HG03025 (cell line): Measurements from ENCODE around the gene FBXL20.
"Not testable (repeated sequence)": the region's sequence is repeated elsewhere in the genome, so short reads cannot be mapped to it uniquely, and the experiment has no call there.

Source experiments
- ATAC-seq: cut with Tn5 transposase; IDR thresholded peaks from one replicate; pipeline ENCODE4 v1.9.1; 2021; ENCODE audit warnings: mild to moderate bottlenecking, moderate library complexity; ENCODE audit not compliant: unreplicated experiment, low FRiP score

Gene FBXL20

DNA sequence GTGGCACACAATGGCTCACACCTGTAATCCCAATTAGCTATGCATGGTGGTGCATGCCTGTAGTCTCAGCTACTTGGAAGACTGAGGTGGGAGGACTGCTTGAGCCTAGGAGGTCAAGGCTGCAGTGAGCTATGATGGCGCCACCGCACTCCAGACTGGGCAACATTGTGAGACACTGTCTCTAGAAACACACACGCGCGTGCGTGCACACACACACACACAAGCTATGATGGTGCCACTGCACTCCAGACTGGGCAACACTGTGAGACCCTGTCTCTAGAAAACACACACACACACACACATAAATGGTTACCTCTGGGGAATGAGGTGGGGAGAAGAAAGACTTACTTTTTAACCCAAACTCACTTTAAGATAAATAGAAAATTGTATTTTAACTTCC lies 16.4 kb downstream of the FBXL20 start:
- no peak for ATAC-seq

DNA sequence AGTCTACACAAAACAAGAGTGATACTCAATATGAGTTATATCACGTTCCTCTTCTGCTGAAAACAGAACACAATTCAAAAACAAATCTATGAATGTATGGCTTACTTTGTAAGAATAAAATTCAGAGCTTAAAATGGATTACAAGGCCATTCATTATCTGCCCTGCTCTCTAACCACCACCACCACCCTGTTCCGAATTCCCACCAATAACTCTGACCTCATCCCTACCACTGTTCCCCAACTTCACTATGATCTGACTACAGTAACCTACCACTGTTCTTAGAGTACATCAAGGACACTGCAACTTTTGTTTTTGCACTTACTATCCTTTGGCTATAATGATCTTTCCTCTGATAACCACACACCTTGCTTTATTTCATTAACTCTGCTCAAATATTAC lies 21.3 kb downstream of the FBXL20 start:
- ATAC-seq: no peak

DNA sequence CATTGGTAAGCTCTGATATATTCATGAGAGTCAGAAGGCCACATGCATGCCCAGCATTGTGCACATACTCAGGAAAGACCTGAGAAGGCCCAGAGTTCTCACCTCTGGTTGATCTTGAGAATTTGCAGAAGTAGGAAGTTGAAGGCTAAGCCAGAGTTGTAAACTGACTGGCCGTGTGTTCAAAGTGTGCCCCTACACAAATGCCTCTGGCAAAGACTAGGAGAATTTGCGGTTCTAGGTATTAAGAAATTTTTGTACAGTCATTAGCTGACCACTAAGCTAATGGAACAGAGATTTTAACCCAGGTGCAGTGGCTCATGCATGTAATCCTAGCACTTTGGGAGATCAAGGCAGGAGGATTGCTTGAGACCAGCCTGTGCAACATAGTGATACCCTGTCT lies 25.0 kb downstream of the FBXL20 start:
- ATAC-seq: no peak

DNA sequence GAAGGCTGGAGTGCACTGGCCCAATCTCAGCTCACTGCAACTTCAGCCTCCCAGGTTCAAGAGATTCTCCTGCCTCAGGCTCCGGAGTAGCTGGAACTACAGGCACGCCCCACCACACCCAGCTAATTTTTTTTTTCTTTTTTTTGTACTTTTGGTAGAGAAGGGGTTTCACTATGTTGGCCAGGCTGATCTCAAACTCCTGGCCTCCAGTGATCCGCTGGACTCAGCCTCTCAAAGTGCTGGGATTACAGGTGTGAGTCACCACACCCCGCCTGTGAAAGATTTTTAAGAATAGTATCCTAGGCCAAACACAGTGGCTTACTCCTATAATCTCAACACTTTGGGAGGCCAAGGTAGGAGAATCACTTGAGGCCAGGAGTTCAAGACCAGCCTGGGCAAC lies 33.6 kb downstream of the FBXL20 start:
- ATAC-seq: not testable (repeated sequence)

DNA sequence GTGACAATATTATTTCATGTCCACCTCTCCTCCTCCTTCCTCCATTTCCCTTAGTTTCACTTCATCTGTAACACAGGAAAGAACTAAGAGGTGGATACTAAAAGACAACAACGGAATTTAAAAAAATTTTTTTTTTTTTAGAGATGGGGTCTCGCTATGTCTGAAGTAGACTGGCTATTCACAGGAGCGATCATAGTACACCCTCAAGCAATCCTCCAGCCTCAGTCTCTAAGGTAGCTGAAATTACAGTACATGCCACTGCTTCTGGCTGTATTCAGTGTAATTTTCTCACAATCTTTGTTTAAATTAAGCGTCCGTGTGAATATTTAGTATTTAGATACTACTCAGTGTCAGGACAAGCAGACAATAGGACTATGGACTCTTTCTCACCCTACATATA lies 35.6 kb downstream of the FBXL20 start:
- no peak for ATAC-seq

DNA sequence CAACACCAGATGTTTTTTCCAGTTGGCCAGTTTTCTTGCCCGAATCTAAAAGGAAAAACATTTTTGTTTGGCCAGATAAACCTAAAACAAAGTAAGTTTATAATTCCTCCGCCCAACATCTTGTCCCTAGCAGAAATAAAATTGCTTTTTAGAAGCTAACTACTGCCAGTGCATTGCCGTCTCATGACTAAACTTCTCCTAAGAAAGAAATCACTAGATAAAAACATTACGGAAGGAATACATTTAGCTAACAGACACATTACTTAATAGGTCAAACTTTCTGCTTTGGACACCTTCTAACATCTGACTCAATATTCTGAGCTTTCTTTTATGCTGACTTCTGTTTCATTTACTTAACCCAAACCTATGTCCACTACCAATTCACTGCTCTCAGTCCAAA lies 36.2 kb downstream of the FBXL20 start:
- no peak for ATAC-seq

DNA sequence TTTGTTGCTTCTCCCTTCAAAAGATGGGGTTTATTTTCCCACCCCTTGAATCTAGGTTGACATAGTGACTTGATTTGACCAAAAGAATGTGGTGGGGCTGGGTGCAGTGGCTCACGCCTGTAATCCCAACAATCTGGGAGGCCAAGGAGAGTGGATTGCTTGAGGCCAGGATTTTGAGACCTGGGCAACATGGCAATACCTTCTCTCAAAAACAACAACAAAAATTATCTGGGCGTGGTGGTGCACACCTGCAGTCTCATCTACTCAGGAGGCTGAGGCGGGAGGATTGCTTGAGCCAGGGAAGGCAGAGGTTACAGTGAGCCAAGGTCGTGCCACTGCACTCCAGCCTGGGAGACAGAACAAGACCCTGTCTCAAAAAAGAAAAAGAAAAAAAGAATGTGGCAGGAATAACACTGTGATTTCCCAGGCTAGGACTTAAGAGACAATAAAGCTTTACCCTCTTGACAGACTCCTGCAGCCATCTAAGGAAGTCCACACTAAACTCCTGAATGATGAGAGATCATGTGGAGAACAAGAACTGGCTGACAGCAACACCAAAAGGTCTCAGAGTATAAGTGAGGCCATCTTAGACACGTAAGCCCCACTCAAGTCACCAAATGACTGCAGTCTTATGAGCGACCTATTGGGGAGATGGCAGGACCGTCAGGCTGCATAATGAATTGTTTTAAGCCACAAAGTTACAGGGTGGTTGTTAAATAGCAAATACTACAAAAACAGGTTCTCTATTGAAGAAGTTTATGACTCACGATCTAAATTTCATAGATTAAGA lies 37.0 kb downstream of the FBXL20 start:
- no peak for ATAC-seq

DNA sequence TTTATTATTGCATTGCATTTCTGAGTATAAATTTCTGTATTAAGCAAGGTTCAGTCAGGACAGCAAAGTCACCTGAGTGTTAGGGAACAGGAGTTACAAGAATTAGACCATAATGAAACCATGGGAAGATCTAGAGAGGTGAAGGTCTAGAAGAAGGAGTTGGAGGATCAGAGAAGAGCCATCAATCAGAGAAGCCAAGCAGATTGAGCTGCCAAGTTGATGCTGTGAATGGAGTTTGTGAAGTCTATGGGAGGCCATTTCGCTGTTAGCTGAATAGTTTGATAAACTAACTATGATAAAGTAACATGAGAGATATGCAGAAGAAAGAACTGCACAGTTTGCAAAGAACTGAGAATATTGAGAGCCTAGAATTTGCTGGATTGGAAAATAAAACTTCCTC lies 40.4 kb downstream of the FBXL20 start:
- no peak for ATAC-seq

DNA sequence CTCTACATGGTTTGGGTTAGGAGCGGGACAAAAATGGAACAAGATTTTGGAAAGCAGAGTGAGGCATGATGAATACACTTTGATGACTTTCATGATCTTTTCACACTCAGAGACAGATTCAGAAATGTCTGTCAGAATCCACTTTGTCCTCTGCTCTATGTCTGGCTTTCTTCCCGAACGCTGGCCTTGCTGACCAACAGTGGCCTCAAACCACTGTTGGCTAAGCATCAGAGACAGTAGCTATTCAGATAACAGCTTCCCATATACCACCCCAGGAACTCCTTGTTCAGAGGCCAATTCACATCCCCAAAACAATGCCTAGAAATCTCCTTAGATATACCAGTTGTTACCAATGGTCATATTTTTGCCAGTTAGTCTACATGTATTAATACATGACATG lies 40.9 kb downstream of the FBXL20 start:
- ATAC-seq: no peak

DNA sequence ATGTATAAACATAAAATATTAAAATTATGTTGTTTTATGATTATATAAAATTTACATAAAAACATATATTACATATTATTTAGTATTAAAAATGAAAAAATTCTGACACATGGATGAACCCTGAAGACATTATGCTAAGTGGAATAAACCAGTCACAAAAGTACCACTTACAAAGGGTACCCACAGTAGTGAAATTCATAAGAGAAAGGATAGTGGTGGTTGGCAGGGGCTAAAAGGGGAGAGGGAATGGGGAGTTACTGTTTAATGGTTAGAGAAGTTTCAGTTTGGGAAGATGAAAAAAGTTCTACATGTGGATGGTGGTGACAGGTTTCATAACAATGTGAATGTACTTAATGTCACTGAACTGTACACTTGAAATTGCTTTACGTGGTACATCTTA lies 41.4 kb downstream of the FBXL20 start:
- ATAC-seq: no peak

DNA sequence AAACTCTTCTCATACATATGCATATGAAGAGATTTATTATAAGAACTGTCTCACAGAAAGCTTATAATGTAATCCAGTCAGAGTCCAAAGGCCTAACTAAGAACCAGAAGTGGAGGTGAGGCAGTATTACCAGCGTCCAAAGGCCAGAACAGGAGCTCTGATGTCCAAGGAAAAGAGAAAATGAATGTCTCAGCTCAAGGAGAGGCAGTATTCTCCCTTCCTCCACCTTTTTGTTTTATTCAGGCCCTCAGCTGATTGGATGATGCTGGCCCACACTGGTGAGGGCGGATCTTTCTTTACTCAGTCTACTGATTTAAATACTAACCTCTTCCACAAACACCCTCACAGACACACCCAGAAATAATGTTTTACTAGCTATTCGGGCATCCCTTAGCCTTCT lies 43.4 kb downstream of the FBXL20 start:
- no peak for ATAC-seq

DNA sequence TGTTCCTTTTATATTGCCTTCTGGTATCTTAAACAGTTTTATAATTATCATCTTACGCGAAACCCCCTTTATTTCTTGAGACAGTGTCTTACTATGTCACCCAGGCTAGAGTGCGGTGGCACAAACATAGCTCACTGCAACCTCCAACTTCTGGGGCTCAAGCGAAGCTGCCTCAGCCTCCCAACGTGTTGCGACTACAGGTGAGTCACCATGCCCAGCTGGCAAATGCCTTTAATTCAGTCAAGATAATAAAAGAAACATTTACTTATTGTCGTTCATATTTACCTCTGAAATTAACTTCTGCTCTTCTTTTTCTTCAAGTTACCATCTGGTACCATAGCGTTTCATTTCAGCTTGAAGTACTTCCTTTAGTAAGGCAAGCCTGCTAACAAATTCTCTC lies 43.9 kb downstream of the FBXL20 start:
- no peak for ATAC-seq

DNA sequence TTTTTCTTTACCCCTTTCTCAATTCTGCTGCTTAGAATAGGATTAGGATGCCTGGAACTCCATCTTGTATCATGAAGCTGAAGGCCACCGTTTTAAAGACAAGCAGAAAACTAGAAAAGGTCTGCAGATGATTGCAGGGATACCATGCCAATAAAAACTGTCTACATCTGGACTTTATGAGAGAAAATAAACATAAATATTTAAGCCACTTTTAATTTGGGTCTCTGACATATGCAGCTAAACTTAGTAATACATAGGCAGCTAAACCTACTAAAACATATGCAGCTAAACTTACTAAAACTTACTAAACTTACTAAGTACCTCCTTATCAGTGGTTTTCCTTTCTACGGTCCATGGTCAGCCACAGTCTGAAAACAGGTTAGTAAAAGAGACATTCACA lies 48.4 kb downstream of the FBXL20 start:
- ATAC-seq: no peak

DNA sequence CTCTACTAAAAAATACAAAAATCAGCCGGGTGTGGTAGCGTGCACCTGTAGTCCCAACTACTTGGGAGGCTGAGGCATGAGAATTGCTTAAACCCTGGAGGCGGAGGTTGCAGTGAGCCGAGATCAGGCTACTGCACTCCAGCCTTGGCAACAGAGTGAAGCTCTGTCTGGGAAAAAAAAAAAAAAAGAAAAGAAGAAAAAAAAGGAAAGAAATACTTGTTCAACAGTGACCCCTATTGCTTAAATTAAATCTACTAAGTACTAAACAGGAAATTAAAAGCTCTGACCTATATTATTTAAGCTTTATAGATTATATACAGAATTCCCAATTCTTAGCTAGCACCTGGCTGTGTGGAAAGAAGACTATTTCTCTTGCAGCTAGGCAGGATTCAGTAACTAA lies 48.9 kb downstream of the FBXL20 start:
- ATAC-seq: no peak

DNA sequence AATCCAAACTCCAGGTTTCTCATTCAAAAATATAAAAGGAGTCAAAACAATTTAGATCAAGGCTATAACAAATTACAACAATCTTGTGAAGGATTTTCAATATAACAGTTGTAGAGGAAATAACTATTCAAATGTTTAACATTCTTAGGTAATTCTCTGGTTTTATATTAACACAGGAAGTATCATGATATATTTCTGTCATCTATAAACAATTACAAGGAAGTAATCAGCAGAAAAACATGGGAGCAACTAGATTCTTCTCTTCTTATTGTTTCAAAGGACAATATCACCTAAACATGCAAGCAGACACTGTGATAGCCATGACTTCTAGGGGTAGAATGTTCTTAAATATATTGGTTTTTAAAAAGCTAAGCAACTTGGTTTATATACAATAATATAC lies 49.9 kb downstream of the FBXL20 start:
- no peak for ATAC-seq

DNA sequence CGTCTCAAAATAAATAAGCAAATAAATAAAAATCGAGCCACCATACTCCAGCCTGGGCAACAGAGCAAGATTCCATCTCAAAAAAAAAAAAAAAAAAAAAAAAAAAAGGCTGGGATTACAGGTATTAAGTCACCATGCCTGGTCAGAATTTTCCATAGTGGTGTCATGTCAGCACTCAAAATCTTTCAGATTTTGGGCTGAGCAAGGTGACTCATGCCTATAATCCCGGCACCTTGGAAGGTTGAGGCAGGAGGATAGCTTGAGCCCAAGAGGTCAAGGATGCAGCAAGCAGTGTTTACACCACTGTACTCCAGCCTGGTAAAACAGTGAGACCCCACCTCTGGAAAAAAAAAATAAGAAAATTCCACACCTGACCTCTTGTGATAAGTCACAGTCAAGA lies 52.2 kb downstream of the FBXL20 start:
- ATAC-seq: no peak

DNA sequence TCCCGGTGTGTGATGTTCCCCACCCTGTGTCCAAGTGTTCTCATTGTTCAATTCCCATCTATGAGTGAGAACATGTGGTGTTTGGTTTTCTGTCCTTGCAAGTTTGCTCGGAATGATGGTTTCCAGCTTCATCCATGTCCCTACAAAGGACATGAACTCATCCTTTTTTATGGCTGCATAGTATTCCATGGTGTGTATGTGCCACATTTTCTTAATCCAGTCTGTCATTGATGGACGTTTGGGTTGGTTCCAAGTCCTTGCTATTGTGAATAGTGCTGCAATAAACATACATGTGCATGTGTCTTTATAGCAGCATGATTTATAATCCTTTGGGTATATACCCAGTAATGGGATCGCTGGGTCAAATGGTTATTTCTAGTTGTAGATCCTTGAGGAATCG lies 54.6 kb downstream of the FBXL20 start:
- ATAC-seq: not testable (repeated sequence)

DNA sequence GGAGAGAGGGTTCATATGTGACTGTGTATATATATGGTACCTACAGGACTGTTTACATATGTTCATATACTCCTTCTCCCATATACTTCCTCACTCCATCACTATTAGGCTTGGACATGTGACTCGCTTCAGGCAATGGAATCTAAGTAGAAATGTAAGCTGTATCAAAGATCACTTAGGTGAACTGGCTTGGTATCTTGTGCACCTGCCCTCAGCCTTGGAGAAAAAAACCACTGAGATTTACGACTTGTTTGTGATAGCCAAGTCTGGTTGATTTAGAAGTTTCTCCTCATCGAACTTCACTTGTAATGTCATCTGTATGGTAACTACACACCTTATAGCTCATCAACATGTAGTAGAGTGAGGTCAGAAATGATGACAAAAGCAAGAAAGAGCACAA lies 59.9 kb downstream of the FBXL20 start:
- no peak for ATAC-seq

DNA sequence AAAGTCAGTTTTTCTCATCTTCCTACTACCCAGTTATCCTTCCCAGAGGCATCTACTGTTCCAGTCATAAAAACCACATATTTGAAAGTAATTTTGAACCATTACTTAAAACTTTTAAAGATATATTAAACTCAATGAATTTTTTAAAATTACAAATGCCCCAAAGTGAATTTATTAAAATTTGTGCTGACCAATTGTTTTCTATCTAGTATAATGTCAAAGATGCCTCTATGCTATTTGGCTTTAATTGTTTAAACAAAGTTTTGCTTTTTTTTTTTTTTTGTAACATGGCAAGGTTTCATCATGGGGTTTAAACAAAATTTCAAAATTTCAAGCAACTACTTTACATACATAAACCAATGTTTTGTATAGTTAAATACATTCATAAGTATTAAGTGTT lies 60.7 kb downstream of the FBXL20 start:
- no peak for ATAC-seq

DNA sequence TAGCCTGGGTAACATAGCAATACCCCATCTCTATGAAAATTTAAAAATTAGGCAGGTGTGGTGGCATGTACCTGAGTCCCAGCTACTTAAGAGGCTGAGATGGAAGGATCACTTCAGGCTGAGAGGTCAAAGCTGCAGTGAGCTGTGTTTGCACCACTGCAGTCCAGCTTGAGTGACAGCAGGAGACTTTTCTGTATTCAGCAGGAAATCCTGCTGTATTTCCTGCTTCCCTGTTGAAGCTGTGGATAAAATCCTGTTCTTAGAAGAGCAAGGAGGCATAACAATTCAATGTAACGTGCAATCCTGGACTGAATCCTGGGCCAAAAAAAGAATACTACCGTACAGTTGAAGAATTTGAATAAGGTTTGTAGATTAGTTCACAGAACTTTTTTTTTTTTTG lies 62.2 kb downstream of the FBXL20 start:
- ATAC-seq: no peak

DNA sequence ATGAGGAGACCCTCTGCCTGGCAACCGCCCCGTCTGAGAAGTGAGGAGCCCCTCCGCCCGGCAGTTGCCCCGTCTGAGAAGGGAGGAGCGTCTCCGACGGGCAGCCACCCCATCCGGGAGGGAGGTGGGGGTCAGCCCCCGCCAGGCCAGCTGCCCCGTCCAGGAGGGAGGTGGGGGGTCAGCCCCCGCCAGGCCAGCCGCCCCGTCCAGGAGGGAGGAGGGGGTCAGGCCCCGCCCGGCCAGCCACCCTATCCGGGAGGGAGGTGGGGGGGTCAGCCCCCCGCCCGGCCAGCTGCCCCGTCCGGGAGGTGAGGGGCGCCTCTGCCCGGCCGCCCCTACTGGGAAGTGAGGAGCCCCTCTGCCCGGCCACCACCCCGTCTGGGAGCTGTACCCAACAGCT lies 63.8 kb downstream of the FBXL20 start:
- ATAC-seq: not testable (repeated sequence)

DNA sequence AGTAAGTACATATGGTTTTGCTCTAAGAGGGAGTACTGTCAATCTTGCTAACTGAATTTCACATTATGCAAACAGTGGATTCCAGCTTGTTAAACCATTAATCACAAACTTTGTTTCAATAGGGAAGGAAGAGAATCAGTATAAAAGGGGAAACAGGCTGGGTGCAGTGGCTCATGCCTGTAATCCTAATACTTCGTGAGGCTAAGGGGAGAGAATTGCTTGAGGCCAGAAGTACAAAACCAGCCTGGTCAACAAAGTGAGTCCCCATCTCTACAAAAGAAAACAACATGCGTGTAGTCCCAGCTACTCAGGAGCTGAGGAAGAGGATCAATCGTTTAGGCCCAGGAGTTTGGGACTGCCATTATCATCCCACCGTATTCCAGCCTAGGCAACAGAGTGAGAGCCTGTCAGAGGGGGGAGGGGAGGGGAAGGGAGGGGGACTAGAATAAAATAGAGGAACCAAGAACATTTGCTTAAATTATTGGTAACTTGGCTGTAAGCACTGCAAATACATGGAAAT lies 65.7 kb downstream of the FBXL20 start:
- no peak for ATAC-seq
